DMS53 (cell line): ENCODE data around the gene SPATA31D1.

ENCODE experiments used
- DNase-seq: peaks from one replicate; lab custom pipeline; 2025; lab: John Stamatoyannopoulos, UW

The SPATA31D1 gene

GRCh38 chr9:82022121-82022520 lies 33.5 kb downstream of the SPATA31D1 start:
- no peak for DNase-seq

DNA sequence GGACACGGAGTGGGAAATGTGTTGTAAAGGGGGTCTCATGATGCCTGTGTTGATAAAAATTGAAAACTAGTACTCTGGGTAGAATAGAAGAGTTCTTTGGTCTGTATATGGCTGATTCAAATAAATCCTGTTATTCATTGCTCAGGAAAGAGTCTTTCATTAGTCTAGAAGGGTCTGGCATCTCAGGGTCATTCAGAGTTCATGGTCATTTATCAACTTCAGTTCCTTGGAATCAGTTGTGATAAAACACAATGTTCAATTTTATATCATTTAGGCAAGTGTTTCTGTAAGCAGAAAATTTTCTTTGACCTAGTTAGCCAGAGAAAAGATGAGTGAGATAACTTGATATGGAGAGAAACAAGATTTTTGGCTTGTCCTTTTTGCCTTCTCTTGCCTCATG lies 36.3 kb downstream of the SPATA31D1 start:
- no peak for DNase-seq

- DNase-seq: peak; percentile 25
Measured at GRCh38 chr9:82031538-82032280, 43.1 kb downstream of the SPATA31D1 start.

GRCh38 chr9:82034956-82035731 lies 46.6 kb downstream of the SPATA31D1 start:
- DNase-seq: no peak

DNA sequence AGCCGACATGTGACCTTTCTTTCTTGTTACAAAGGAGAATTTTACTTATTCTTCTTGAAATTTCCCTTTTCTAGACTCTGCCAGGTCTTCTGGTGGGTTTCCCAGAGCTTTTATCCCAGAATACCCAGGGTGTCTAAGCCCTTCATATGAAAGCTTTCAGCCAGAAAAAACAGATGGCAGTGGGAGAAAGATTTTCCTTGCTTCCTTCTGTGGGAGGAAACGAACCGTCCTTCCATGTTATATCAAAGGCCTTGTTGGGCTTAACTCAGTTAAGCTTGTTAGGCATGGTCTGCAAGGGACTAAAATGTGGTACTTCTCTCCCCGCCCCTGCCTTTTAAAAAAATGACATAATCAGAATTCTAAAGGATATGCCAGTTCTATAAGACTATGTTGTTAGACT lies 47.5 kb downstream of the SPATA31D1 start:
- no peak for DNase-seq

- DNase-seq: no peak
Measured at GRCh38 chr9:82037126-82037525, 48.6 kb downstream of the SPATA31D1 start.

DNA sequence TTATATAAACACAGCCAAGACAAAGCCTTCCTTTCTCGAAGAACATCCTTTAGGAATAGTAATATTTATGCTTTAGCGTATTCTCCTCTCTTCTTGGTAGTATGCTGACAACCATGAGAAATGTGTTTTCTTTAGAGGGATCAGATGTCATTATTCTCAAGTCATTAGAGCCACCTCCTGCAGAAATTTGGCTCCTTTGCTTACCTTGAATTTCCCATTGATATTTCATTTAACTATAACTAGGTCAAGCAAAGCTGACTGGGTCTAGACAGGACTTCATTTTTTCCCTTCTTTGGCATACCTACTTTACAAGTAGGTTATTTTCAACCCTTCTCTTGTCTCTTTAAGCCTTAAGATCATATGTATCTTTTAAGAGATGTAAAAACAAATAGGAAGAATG lies 50.3 kb downstream of the SPATA31D1 start:
- no peak for DNase-seq
